WTC11 (cell line): Measurements from ENCODE around the gene CCDC136. TPM values are rescaled to one million over a fixed set of nuclear protein-coding genes. Genes with fewer than 3 reads are reported as not detected.

Experiments used
- ATAC-seq: fragments of 200-7000 bp; cut with Tn5 transposase; 2 replicates; pipeline ENCODE4 v1.10.0; 2021; ENCODE audit warnings: mild to moderate bottlenecking, moderate library complexity
- CTCF ChIA-PET: fragments of 300-600 bp; sonication (Branson Sonifier 250); formaldehyde crosslinking; loops from one replicate; lab custom pipeline; 2021; ENCODE audit warnings: antibody characterized with exemption; lab: Charles Lee
- POLR2A ChIA-PET: fragments of 350-600 bp; sonication (Branson Sonifier 250); formaldehyde crosslinking; loops from one replicate; lab custom pipeline; 2021; ENCODE audit warnings: antibody characterized with exemption; lab: Charles Lee
- DNase-seq: peaks from one replicate; pipeline ENCODE4 v3.0.0; 2021; ENCODE audit warnings: low spot score
- H3K27ac Mint-ChIP-seq: 2 replicates; pipeline ENCODE4 v1.8.0; 2021; ENCODE audit warnings: mixed read lengths
- H3K27me3 Mint-ChIP-seq: 2 replicates; pipeline ENCODE4 v1.8.0; 2021; ENCODE audit warnings: low read depth, mild to moderate bottlenecking, moderate library complexity, mixed read lengths
- H3K36me3 Mint-ChIP-seq: 2 replicates; pipeline ENCODE4 v1.8.0; 2021; ENCODE audit warnings: mixed read lengths
- H3K4me1 Mint-ChIP-seq: 2 replicates; pipeline ENCODE4 v1.8.0; 2022; ENCODE audit warnings: mixed read lengths
- H3K4me3 Mint-ChIP-seq: 2 replicates; pipeline ENCODE4 v1.8.0; 2021; ENCODE audit warnings: mild to moderate bottlenecking, moderate library complexity, mixed read lengths
- H3K9me3 Mint-ChIP-seq: 2 replicates; pipeline ENCODE4 v1.8.0; 2021; ENCODE audit warnings: mixed read lengths
- AFF4 ChIP-seq: sonication (generic); formaldehyde crosslinking; IDR thresholded peaks from 2 replicates; pipeline ENCODE4 v1.8.1; 2023; ENCODE audit warnings: mild to moderate bottlenecking, missing genetic modification reagents, borderline replicate concordance
- ATF2 ChIP-seq: sonication (generic); formaldehyde crosslinking; IDR thresholded peaks from 2 replicates; pipeline ENCODE4 v1.8.1; 2022; ENCODE audit warnings: low read depth, missing genetic modification reagents, borderline replicate concordance
- ATF3 ChIP-seq: sonication (generic); formaldehyde crosslinking; conservative IDR thresholded peaks from 2 replicates; pipeline ENCODE4 v1.8.1; 2022; ENCODE audit warnings: mild to moderate bottlenecking, missing genetic modification reagents
- CREM ChIP-seq: sonication (generic); formaldehyde crosslinking; IDR thresholded peaks from 2 replicates; pipeline ENCODE4 v1.8.1; 2022; ENCODE audit warnings: mild to moderate bottlenecking, missing genetic modification reagents, moderate library complexity
- EMX1 ChIP-seq: fragments of 250-450 bp; sonication (Bioruptor Pico); IDR thresholded peaks from 2 replicates; pipeline ENCODE4 v1.8.0; 2021; ENCODE audit warnings: mild to moderate bottlenecking
- ETV6 ChIP-seq: sonication (generic); formaldehyde crosslinking; IDR thresholded peaks from 2 replicates; pipeline ENCODE4 v1.8.1; 2022; ENCODE audit warnings: mild to moderate bottlenecking, missing genetic modification reagents
- FOXK1 ChIP-seq: sonication (generic); formaldehyde crosslinking; IDR thresholded peaks from 2 replicates; pipeline ENCODE4 v1.8.0; 2022; ENCODE audit warnings: mild to moderate bottlenecking, moderate library complexity, missing genetic modification reagents
- FOXP1 ChIP-seq: sonication (generic); formaldehyde crosslinking; IDR thresholded peaks from 2 replicates; pipeline ENCODE4 v1.8.0; 2022; ENCODE audit warnings: missing genetic modification reagents, mild to moderate bottlenecking, moderate library complexity, borderline replicate concordance
- HMGA2 ChIP-seq: fragments of 250-450 bp; sonication (Bioruptor Pico); IDR thresholded peaks from 2 replicates; pipeline ENCODE4 v1.4.0; 2021; ENCODE audit warnings: mild to moderate bottlenecking, moderate library complexity
- NR3C1 ChIP-seq: sonication (generic); formaldehyde crosslinking; conservative IDR thresholded peaks from 2 replicates; pipeline ENCODE4 v1.8.1; 2023; ENCODE audit warnings: low read depth, mild to moderate bottlenecking, missing genetic modification reagents
- ZNF138 ChIP-seq: sonication (generic); formaldehyde crosslinking; conservative IDR thresholded peaks from 2 replicates; pipeline ENCODE4 v1.8.1; 2022; ENCODE audit warnings: mild to moderate bottlenecking, moderate library complexity, missing genetic modification reagents
- ZNF317 ChIP-seq: sonication (generic); formaldehyde crosslinking; IDR thresholded peaks from 2 replicates; pipeline ENCODE4 v1.8.1; 2023; ENCODE audit warnings: low read depth, mild to moderate bottlenecking, moderate library complexity, missing genetic modification reagents, borderline replicate concordance
- ZNF423 ChIP-seq: fragments of 250-450 bp; sonication (Bioruptor Pico); IDR thresholded peaks from 2 replicates; pipeline ENCODE4 v2.1.2; 2022; ENCODE audit warnings: mild to moderate bottlenecking, moderate library complexity
- ZNF671 ChIP-seq: fragments of 250-450 bp; sonication (Bioruptor Pico); IDR thresholded peaks from 2 replicates; pipeline ENCODE4 v1.8.0; 2021; ENCODE audit warnings: mild to moderate bottlenecking
- total RNA-seq: library from RNA; stranded (reverse); gene quantifications from 3 replicates; pipeline ENCODE4 v1.2.3, GENCODE V29; 2021
- TF ChIP-seq, protein P1 (sequence below): fragments of 250-450 bp; sonication (Bioruptor Pico); IDR thresholded peaks from 2 replicates; pipeline ENCODE4 v1.9.0; 2021; ENCODE audit warnings: moderate library complexity, mild to moderate bottlenecking, inconsistent platforms, borderline replicate concordance
- TF ChIP-seq, protein P2 (sequence below): fragments of 200-600 bp; IDR thresholded peaks from 2 replicates; pipeline ENCODE4 v1.8.0; 2022; ENCODE audit warnings: antibody characterized with exemption
- TF ChIP-seq, protein P3 (sequence below): fragments of 250-450 bp; sonication (Bioruptor Pico); IDR thresholded peaks from 2 replicates; pipeline ENCODE4 v2.1.2; 2022; ENCODE audit warnings: mild to moderate bottlenecking, moderate library complexity
- TF ChIP-seq, protein P4 (sequence below): sonication (generic); formaldehyde crosslinking; IDR thresholded peaks from 2 replicates; pipeline ENCODE4 v1.8.0; 2023; ENCODE audit warnings: mild to moderate bottlenecking, missing genetic modification reagents
- TF ChIP-seq, protein P5 (sequence below): sonication (generic); formaldehyde crosslinking; IDR thresholded peaks from 2 replicates; pipeline ENCODE4 v1.8.0; 2022; ENCODE audit warnings: mild to moderate bottlenecking, missing genetic modification reagents

CCDC136 gene
- total RNA-seq, 1 experiment from 2014 or later, result 51.0 TPM

DNA sequence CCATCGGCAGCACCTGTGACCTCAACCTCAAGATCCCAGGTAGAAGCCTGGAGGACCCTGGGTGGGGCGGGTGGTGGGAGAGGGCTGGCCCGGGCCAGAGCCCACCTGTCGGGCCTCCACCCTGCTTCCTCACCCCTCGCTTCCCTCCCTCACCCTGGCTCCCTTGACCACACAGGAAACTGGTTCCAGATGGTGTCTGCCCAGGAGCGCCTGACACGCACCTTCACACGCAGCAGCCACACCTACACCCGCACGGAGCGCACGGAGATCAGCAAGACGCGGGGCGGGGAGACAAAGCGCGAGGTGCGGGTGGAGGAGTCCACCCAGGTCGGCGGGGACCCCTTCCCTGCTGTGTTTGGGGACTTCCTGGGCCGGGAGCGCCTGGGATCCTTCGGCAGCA, 62.0 kb downstream of the CCDC136 start:
- Mint-ChIP-seq H3K4me3 (no peak overlapping the region), H3K36me3 (no peaks in the 10 kb centered on the region), H3K4me1 (no peaks in the 10 kb centered on the region), H3K27me3 (no peaks in the 10 kb centered on the region), H3K27ac (no peak overlapping the region), H3K9me3 (no peaks in the 10 kb centered on the region)
- CTCF ChIA-PET, result no interaction called here
- ATAC-seq, result no peak
- POLR2A ChIA-PET, result no interaction called here
- TF ChIP-seq, protein P1, sequence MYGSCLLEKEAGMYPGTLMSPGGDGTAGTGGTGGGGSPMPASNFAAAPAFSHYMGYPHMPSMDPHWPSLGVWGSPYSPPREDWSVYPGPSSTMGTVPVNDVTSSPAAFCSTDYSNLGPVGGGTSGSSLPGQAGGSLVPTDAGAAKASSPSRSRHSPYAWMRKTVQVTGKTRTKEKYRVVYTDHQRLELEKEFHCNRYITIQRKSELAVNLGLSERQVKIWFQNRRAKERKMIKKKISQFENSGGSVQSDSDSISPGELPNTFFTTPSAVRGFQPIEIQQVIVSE (CRISPR knock-in tag), result no peak
- TF ChIP-seq CREM (CRISPR knock-in tag) (no peak), HMGA2 (no peak), ZNF317 (CRISPR knock-in tag) (no peak), ZNF138 (CRISPR knock-in tag) (no peak), ZNF671 (CRISPR knock-in tag) (no peak), AFF4 (CRISPR knock-in tag) (no peak), FOXK1 (CRISPR knock-in tag) (no peak), NR3C1 (no peak)
- TF ChIP-seq, protein P2, sequence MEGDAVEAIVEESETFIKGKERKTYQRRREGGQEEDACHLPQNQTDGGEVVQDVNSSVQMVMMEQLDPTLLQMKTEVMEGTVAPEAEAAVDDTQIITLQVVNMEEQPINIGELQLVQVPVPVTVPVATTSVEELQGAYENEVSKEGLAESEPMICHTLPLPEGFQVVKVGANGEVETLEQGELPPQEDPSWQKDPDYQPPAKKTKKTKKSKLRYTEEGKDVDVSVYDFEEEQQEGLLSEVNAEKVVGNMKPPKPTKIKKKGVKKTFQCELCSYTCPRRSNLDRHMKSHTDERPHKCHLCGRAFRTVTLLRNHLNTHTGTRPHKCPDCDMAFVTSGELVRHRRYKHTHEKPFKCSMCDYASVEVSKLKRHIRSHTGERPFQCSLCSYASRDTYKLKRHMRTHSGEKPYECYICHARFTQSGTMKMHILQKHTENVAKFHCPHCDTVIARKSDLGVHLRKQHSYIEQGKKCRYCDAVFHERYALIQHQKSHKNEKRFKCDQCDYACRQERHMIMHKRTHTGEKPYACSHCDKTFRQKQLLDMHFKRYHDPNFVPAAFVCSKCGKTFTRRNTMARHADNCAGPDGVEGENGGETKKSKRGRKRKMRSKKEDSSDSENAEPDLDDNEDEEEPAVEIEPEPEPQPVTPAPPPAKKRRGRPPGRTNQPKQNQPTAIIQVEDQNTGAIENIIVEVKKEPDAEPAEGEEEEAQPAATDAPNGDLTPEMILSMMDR, result no peak
- TF ChIP-seq, protein P3, sequence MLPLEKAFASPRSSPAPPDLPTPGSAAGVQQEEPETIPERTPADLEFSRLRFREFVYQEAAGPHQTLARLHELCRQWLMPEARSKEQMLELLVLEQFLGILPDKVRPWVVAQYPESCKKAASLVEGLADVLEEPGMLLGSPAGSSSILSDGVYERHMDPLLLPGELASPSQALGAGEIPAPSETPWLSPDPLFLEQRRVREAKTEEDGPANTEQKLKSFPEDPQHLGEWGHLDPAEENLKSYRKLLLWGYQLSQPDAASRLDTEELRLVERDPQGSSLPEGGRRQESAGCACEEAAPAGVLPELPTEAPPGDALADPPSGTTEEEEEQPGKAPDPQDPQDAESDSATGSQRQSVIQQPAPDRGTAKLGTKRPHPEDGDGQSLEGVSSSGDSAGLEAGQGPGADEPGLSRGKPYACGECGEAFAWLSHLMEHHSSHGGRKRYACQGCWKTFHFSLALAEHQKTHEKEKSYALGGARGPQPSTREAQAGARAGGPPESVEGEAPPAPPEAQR, result no peak
- TF ChIP-seq, protein P4, sequence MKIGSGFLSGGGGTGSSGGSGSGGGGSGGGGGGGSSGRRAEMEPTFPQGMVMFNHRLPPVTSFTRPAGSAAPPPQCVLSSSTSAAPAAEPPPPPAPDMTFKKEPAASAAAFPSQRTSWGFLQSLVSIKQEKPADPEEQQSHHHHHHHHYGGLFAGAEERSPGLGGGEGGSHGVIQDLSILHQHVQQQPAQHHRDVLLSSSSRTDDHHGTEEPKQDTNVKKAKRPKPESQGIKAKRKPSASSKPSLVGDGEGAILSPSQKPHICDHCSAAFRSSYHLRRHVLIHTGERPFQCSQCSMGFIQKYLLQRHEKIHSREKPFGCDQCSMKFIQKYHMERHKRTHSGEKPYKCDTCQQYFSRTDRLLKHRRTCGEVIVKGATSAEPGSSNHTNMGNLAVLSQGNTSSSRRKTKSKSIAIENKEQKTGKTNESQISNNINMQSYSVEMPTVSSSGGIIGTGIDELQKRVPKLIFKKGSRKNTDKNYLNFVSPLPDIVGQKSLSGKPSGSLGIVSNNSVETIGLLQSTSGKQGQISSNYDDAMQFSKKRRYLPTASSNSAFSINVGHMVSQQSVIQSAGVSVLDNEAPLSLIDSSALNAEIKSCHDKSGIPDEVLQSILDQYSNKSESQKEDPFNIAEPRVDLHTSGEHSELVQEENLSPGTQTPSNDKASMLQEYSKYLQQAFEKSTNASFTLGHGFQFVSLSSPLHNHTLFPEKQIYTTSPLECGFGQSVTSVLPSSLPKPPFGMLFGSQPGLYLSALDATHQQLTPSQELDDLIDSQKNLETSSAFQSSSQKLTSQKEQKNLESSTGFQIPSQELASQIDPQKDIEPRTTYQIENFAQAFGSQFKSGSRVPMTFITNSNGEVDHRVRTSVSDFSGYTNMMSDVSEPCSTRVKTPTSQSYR (CRISPR knock-in tag), result no peak
- DNase-seq, result no peak

DNA sequence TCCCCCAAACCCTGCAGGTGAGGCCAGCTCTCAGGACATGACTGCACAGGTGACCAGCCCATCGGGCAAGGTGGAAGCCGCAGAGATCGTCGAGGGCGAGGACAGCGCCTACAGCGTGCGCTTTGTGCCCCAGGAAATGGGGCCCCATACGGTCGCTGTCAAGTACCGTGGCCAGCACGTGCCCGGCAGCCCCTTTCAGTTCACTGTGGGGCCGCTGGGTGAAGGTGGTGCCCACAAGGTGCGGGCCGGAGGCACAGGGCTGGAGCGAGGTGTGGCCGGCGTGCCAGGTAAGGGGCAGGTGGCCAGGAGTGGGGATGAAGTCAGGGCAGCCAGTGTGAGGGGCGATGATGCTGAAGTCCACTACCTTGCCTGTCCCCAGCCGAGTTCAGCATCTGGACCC, 62.6 kb downstream of the CCDC136 start:
- no peak for ATAC-seq
- CTCF ChIA-PET, result no interaction called here
- TF ChIP-seq ATF2, result no peak
- no peak for TF ChIP-seq EMX1
- no peak for TF ChIP-seq ZNF423 (CRISPR knock-in tag)
- TF ChIP-seq, protein P5, sequence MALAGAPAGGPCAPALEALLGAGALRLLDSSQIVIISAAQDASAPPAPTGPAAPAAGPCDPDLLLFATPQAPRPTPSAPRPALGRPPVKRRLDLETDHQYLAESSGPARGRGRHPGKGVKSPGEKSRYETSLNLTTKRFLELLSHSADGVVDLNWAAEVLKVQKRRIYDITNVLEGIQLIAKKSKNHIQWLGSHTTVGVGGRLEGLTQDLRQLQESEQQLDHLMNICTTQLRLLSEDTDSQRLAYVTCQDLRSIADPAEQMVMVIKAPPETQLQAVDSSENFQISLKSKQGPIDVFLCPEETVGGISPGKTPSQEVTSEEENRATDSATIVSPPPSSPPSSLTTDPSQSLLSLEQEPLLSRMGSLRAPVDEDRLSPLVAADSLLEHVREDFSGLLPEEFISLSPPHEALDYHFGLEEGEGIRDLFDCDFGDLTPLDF (CRISPR knock-in tag), result no peak
- TF ChIP-seq ATF3 (CRISPR knock-in tag), result no peak
- TF ChIP-seq FOXP1 (CRISPR knock-in tag), result no peak
- TF ChIP-seq, protein P3, result no peak
- no peak for TF ChIP-seq ETV6 (CRISPR knock-in tag)
- TF ChIP-seq, all 79 proteins: peak for 0
- Mint-ChIP-seq H3K27ac (no peak overlapping the region), H3K36me3 (no peaks in the 10 kb centered on the region), H3K4me1 (no peaks in the 10 kb centered on the region), H3K27me3 (no peaks in the 10 kb centered on the region), H3K9me3 (no peaks in the 10 kb centered on the region), H3K4me3 (no peak overlapping the region)
- POLR2A ChIA-PET, result no interaction called here
- DNase-seq, result no peak
